Stimulated activated naive B cell treated with anti-CD40 and anti-IgM and Interleukin-4, amounts not matched to agents 10 μg/mL and 1 μg/mL and 100 μg/mL, for 72 hours (primary cell): Measurements from ENCODE around the gene SYT5.
"Not testable (repeated sequence)": the region's sequence is repeated elsewhere in the genome, so short reads cannot be mapped to it uniquely, and the experiment has no call there.

Experiments
- ATAC-seq, 2 donors: fragments of 150-1000 bp; cut with Tn5 transposase; replicated peaks; 2 replicates each; pipeline ENCODE4 v1.10.0; 2021; ENCODE audit warnings: moderate library complexity in 1 of 2
- DNase-seq: peaks from one replicate; pipeline ENCODE4 v3.0.0; 2021
- H3K27ac Mint-ChIP-seq: one replicate; pipeline ENCODE4 v1.8.0; 2022; ENCODE audit warnings: mild to moderate bottlenecking, mixed read lengths
- H3K27me3 Mint-ChIP-seq, 2 donors: one replicate each; pipeline ENCODE4 v1.8.0; 2022; ENCODE audit warnings: mixed read lengths in 2 of 2
- H3K36me3 Mint-ChIP-seq, 2 donors: one replicate each; pipeline ENCODE4 v1.8.0; 2022; ENCODE audit warnings: mixed read lengths in 2 of 2, mild to moderate bottlenecking in 1 of 2
- H3K4me1 Mint-ChIP-seq, 2 donors: one replicate each; pipeline ENCODE4 v1.8.0; 2022; ENCODE audit warnings: mixed read lengths in 2 of 2, mild to moderate bottlenecking in 1 of 2
- H3K4me3 Mint-ChIP-seq, 2 donors: one replicate each; pipeline ENCODE4 v1.8.0; 2022; ENCODE audit warnings: mild to moderate bottlenecking in 2 of 2, mixed read lengths in 2 of 2, moderate library complexity in 1 of 2
- H3K9me3 Mint-ChIP-seq, 2 donors: one replicate each; pipeline ENCODE4 v1.8.0; 2022; ENCODE audit warnings: mixed read lengths in 2 of 2, mild to moderate bottlenecking in 1 of 2

SYT5 gene

DNA sequence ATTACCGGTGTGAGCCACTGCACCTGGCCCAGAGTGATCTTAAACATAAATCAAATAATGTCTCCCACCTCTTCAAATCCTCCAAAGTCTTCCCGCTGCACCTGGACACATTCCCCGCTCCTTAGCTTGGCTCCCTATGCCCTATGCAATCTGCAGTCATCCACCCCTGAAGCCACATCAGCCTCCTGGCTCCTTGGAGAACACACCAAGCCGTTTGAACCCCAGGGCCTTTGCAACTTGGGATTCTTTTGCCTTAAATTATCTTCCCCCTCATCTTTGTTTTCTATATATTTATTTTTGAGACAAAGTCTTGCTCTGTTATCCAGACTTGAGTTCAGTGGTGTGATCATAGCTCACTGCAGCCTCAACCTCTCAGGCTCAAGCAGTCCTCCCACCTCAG lies 11.0 kb downstream of the SYT5 start:
- ATAC-seq (no peak), DNase-seq (no peak)
- peaks cover 5 to 9% of the 10 kb centered on the region in 2 donors for H3K36me3 Mint-ChIP-seq
- peaks cover 15 to 30% of the 10 kb centered on the region in 2 donors for H3K4me1 Mint-ChIP-seq
- H3K9me3 Mint-ChIP-seq: peaks cover 7 to 8% of the 10 kb centered on the region in 2 donors
- no peak overlapping the region for H3K4me3 Mint-ChIP-seq
- H3K27me3 Mint-ChIP-seq: peaks cover 76 to 90% of the 10 kb centered on the region in 2 donors
- no peak overlapping the region for H3K27ac Mint-ChIP-seq

DNA sequence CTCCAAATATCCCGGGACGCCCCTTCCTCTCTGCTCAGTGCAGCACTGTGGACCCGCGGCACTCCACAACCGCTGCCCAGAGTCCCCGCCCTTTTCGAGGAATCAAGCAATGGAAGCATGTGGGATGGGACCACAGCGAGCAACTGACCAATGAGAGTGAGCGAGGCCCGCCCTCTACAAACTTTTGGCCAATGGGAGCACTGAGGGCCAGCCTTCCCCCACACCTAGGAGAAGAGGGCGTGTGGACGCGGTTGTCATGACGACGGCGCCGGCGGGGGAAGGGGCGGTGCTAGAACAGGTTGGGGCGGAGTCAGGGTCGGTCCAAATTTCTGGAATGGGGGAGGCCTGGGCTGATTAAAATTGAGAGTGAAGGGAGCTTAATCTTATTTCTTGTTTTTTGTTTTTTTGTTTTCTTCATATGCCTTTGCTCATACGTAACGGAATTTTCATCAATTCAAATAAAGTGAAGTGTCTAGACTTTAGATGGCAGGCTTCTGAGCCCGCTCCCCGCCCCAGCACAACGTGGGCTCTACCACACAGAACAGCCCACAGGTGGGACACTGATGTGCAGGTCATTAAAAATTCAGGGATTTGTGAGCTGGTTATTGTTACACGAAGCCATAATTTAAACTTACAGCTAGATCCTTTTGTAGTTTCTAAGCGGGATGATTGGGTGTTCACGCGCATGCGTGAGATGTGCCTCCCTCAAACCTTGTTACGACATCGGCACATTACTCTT lies 13.4 kb downstream of the SYT5 start, which contains the start of gene DNAAF3:
DNAAF3 (minus strand) TSS at position 84 of the 739 bp plus-strand sequence. CDS start 200 bp downstream, outside the sequence.
- peak within 1 kb of the TSS; percentile 79 to 82 for H3K4me3 Mint-ChIP-seq
- ATAC-seq: peak; percentile 95
- H3K4me1 Mint-ChIP-seq: peaks cover 8 to 11% of the 10 kb centered on the region in 2 donors
- peaks cover 6 to 7% of the 10 kb centered on the region in 2 donors for H3K9me3 Mint-ChIP-seq
- DNase-seq: peak; percentile 72
- peaks cover 5 to 7% of the 10 kb centered on the region in 2 donors for H3K36me3 Mint-ChIP-seq
- peaks cover 61 to 73% of the 10 kb centered on the region in 2 donors for H3K27me3 Mint-ChIP-seq
- H3K27ac Mint-ChIP-seq: peak within 1 kb of the TSS; percentile 53

GRCh38 chr19:55165952-55166529 lies 14.0 kb downstream of the SYT5 start:
- peak overlapping the region; percentile 79 to 82 for H3K4me3 Mint-ChIP-seq

DNA sequence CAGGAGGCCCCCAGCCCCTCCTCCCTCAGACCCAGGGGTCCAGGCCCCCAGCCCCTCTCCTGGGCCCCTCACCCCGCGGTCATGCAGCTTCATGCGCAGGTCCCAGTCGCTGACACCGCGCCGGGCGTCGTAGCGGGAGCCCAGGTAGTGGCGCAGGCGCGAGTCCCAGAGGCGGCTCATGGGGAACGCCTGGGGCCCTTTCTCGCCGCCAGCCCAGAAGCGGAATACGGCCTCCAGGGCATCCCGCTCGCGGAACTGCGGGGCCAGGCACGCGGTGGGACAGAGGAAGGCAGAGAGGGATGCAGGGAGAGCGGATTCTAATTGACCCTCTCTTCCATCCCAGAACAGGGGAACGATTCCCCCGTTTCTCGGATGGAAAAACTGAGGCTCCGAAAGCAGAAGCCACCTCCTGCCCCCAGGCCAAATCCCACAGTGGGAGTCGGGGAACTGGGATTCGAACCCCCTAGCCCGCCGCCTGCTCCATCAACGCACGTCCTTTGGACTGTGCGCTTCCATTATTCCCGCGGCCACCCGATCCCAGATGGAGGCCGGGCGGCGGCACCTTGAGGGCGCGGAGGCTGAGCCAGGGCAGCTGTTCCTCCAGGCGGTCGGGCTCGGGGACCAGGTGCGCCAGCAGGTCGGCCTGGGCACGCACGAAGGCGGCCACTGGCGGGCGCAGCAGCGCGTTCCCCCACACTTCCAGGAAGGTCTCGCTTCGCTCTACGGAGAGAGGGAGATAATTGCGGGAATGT lies 18.3 kb downstream of the SYT5 start:
- no peak overlapping the region for H3K27ac Mint-ChIP-seq
- H3K36me3 Mint-ChIP-seq: peaks cover 7% of the 10 kb centered on the region in 2 donors
- H3K27me3 Mint-ChIP-seq: peaks cover 73 to 81% of the 10 kb centered on the region in 2 donors

More at GRCh38 chr19:55165952-55166529, 14.0 kb downstream of the SYT5 start:
- Mint-ChIP-seq H3K36me3 (peaks cover 5% of the 10 kb centered on the region in 2 donors), H3K4me1 (peaks cover 8 to 11% of the 10 kb centered on the region in 2 donors), H3K9me3 (peaks cover 6 to 7% of the 10 kb centered on the region in 2 donors), H3K27ac (no peak overlapping the region), H3K27me3 (peaks cover 60 to 74% of the 10 kb centered on the region in 2 donors)
- DNase-seq (no peak), ATAC-seq (peak; percentile 41 to 61)

GRCh38 chr19:55160986-55161365 lies 19.1 kb downstream of the SYT5 start:
- H3K4me3 Mint-ChIP-seq: no peak overlapping the region
- peaks cover 72 to 81% of the 10 kb centered on the region in 2 donors for H3K27me3 Mint-ChIP-seq
- H3K4me1 Mint-ChIP-seq: peaks cover 8 to 23% of the 10 kb centered on the region in 2 donors
- no peak for DNase-seq
- no peak for ATAC-seq
- H3K9me3 Mint-ChIP-seq: peaks cover 0 to 4% of the 10 kb centered on the region in 2 donors
- no peak overlapping the region for H3K27ac Mint-ChIP-seq
- H3K36me3 Mint-ChIP-seq: peaks cover 3% of the 10 kb centered on the region in 2 donors

More for the DNA sequence above, 18.3 kb downstream of the SYT5 start:
- Mint-ChIP-seq H3K4me1 (peaks cover 7 to 22% of the 10 kb centered on the region in 2 donors), H3K4me3 (no peak overlapping the region), H3K9me3 (peaks cover 5 to 6% of the 10 kb centered on the region in 2 donors)
- ATAC-seq (no peak), DNase-seq (no peak)

DNA sequence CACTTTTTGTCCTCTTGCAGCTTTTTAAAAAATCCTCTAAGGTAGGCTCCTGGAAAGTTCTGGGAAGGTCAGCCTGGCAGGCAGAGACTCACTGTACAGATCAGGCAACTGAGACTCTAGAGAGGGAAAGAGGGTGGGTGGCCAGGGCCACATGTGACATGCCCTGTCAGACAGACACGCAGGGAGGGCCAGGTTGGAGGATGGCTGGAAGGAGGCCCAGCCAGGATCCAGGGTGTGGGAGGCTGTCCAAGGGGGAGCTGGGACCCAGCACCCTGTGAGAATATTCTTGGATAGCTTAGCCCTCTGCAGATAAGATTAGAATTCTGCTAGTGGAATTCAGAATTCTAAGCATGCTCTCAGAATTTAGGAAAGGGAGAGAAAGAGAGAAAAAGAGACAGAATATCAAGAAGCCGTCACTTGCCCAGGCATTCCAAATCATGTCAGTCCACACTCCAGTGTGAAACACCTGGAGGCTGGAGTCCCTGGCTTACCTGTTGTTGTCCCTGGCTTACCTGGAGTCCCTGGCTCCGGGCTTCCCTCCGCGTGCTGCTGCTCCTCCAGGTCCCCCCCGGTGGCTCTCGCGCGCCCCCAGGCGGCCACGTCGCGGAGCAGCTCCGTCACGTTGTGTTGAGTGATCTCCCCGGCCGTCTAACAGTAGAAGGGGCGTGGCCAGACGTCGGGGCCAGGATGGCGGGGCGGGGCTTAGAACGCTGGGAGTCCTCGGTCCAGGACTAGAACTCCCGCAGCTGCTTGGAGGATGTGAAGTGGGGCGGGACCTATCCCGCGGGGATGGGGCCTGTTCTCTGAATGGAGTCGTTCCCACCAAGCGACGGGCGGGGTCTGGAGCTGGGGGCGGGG lies 19.7 kb downstream of the SYT5 start:
- peaks cover 66 to 77% of the 10 kb centered on the region in 2 donors for H3K27me3 Mint-ChIP-seq

GRCh38 chr19:55158848-55159749 lies 21.0 kb downstream of the SYT5 start:
- H3K27me3 Mint-ChIP-seq: peaks cover 66 to 74% of the 10 kb centered on the region in 2 donors
- H3K4me3 Mint-ChIP-seq: no peak overlapping the region
- peaks cover 0 to 4% of the 10 kb centered on the region in 2 donors for H3K9me3 Mint-ChIP-seq
- H3K36me3 Mint-ChIP-seq: peaks cover 3 to 6% of the 10 kb centered on the region in 2 donors
- ATAC-seq (no peak), DNase-seq (no peak)
- peak overlapping the region; percentile 6 for H3K27ac Mint-ChIP-seq
- H3K4me1 Mint-ChIP-seq: peaks cover 11 to 24% of the 10 kb centered on the region in 2 donors

More for the DNA sequence above, 19.7 kb downstream of the SYT5 start:
- Mint-ChIP-seq H3K4me3 (peak overlapping the region; percentile 46 to 63), H3K4me1 (peaks cover 8 to 23% of the 10 kb centered on the region in 2 donors), H3K36me3 (peaks cover 3% of the 10 kb centered on the region in 2 donors), H3K9me3 (peaks cover 0 to 4% of the 10 kb centered on the region in 2 donors), H3K27ac (peak overlapping the region; percentile 49)
- DNase-seq: peak; percentile 80
- ATAC-seq: peak; percentile 95 to 96

GRCh38 chr19:55158423-55158822 lies 21.7 kb downstream of the SYT5 start:
- DNase-seq (no peak), ATAC-seq (no peak)
- Mint-ChIP-seq H3K27me3 (peaks cover 64 to 74% of the 10 kb centered on the region in 2 donors), H3K36me3 (peaks cover 3 to 9% of the 10 kb centered on the region in 2 donors), H3K27ac (no peak overlapping the region), H3K9me3 (peaks cover 0 to 7% of the 10 kb centered on the region in 2 donors), H3K4me1 (peaks cover 14 to 29% of the 10 kb centered on the region in 2 donors), H3K4me3 (no peak overlapping the region)

DNA sequence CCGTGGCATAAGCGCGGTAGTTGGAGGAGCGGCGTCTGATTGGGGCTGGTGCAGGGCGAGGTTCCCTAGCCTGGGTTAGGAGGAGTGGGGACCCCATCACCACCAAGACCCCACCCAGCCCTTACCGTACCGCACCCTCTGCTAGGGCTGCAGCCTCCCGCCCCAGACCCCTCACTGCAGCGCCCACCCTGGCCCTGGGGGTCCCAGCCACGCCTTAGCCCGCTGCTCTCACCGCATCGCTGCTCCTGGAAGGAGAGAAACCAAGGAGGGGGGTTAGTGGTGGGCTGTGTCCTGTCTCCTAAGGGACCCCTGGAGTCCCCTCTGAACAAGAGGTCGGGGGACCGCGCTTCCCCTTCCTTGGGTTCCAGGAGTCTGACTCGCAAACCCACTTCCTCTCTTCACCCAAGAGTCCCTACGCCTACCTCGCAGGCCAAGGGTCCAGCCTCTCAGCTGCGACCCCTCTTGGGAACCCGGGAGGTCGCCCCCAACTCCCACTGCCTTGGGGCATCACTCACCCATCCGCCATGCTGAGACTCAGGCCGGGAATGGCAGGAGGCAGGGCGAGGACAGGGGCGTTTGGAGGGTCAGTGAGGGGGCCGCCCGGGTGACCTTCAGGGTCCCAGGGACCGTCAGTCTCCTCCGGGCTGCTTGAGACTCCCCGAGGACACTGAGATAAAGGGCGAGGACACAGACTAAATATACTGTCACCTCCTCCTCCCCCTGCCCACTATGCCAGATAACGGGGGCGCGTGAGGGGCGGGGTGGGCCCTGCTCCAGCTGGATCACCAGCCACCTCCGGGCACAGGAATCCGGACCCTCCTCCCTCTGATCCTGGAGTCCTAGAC lies 22.8 kb downstream of the SYT5 start, which contains the start of gene TNNI3:
TNNI3 (minus strand) TSS at position 669 of the 845 bp plus-strand sequence; CDS start at position 526, 143 bp downstream.
- Mint-ChIP-seq H3K4me3 (peak within 1 kb of the TSS in 1 of 2 donors; percentile 43), H3K27ac (peak within 1 kb of the TSS; percentile 31), H3K36me3 (peaks cover 3 to 10% of the 10 kb centered on the region in 2 donors), H3K4me1 (peaks cover 14 to 30% of the 10 kb centered on the region in 2 donors), H3K27me3 (peaks cover 64 to 74% of the 10 kb centered on the region in 2 donors), H3K9me3 (peaks cover under 1 to 7% of the 10 kb centered on the region in 2 donors)
- ATAC-seq (no peak), DNase-seq (no peak)

DNA sequence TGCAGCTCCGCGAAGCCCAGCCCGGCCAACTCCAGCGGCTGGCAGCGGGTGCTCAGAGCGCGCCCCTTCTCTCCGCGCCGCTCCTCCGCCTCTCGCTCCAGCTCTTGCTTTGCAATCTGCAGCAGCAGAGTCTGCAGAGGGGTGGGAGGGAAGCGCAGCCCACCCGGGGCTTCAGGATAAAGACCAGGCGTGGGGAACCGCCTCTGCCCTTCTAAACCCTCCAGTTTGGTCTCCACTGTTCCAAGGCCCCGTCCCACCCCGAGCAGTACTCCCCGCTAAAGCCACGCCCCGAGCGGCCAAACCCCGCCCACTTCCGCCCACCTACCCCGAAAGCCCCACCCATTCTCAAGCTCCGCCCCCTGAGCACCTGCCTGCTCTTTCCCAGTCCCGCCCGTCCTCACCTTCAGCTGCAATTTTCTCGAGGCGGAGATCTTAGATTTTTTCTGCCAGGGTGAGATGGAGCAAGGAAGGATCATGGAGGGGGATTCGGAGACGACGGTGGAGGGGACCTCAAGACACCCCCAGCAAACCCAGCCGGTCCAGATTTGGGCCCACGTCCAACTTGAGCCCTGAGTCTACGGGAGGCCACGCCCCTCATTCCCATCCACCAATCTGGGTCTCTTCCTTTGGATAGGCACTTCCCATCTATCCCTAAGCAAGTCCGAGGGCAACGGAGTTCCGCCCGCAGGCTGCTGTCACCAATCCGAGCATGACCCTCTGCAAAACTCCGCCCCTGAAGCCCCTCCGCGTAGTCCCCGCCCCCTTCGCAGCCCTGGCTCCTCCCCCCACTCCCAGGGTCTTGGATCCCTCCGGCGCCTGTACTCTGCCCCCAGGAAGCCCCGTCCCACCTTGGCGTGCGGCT lies 23.7 kb downstream of the SYT5 start:
- Mint-ChIP-seq H3K27me3 (peaks cover 65 to 70% of the 10 kb centered on the region in 2 donors), H3K36me3 (peaks cover 7 to 15% of the 10 kb centered on the region in 2 donors), H3K4me3 (peak overlapping the region in 1 of 2 donors; percentile 43), H3K9me3 (peaks cover 9 to 13% of the 10 kb centered on the region in 2 donors), H3K27ac (peak overlapping the region; percentile 31), H3K4me1 (peaks cover 18 to 39% of the 10 kb centered on the region in 2 donors)
- DNase-seq: no peak
- ATAC-seq: no peak

DNA sequence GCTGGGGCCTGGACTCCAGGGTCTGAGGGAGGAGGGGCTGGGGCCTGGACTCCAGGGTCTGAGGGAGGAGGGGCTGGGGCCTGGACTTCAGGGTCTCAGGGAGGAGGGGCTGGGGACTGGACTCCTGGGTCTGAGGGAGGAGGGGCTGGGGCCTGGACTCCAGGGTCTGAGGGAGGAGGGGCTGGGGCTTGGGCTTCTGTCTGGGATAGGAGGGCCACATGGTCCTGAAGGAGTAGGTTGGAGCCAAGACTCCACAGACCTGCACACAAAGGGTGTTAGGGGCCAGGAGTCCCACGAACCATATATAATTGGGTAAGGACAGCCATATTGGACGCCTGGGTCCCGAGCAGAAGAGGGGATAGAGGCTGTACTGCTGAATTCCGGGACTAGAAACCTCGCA lies 24.3 kb downstream of the SYT5 start:
- peaks cover 7 to 15% of the 10 kb centered on the region in 2 donors for H3K36me3 Mint-ChIP-seq
- not testable (repeated sequence) for H3K27ac Mint-ChIP-seq, DNase-seq, ATAC-seq, H3K4me3 Mint-ChIP-seq
- H3K27me3 Mint-ChIP-seq: peaks cover 64% of the 10 kb centered on the region in 2 donors
- peaks cover 11 to 15% of the 10 kb centered on the region in 2 donors for H3K9me3 Mint-ChIP-seq
- H3K4me1 Mint-ChIP-seq: peaks cover 18 to 37% of the 10 kb centered on the region in 2 donors
